Mesenchymal stem cell (in vitro differentiated cells and primary cell): ENCODE measurements around the gene CRTC1.

Source experiments
- DNase-seq: peaks from one replicate; pipeline ENCODE4 v3.0.0-alpha.2; 2013
- H2AFZ ChIP-seq: one replicate; pipeline ENCODE4 v1.6.1; 2013; ENCODE audit warnings: low read depth, mild to moderate bottlenecking, control low read depth, inconsistent platforms, low read length, moderate library complexity
- H2AK5ac ChIP-seq: 2 replicates; pipeline ENCODE4 v1.6.1; 2013; ENCODE audit warnings: low read length, moderate library complexity, mild to moderate bottlenecking, inconsistent platforms; ENCODE audit not compliant: severe bottlenecking
- H2BK120ac ChIP-seq: one replicate; pipeline ENCODE4 v1.6.1; 2013; ENCODE audit warnings: low read depth, mild to moderate bottlenecking, inconsistent platforms, low read length, moderate library complexity
- H2BK12ac ChIP-seq, 2 experiments: one replicate each; pipeline ENCODE4 v1.6.1; 2013; ENCODE audit warnings: inconsistent platforms in 2 of 2, low read length in 2 of 2, mild to moderate bottlenecking in 2 of 2, moderate library complexity in 2 of 2, control low read depth in 1 of 2
- H2BK15ac ChIP-seq: one replicate; pipeline ENCODE4 v1.6.1; 2013; ENCODE audit warnings: mild to moderate bottlenecking, low read depth, inconsistent platforms; ENCODE audit not compliant: poor library complexity, severe bottlenecking
- H2BK5ac ChIP-seq: 2 replicates; pipeline ENCODE4 v1.6.1; 2013; ENCODE audit warnings: low read depth, mild to moderate bottlenecking, low read length, control low read depth, inconsistent platforms; ENCODE audit not compliant: poor library complexity, severe bottlenecking
- H3K14ac ChIP-seq, 2 experiments: one replicate each; pipeline ENCODE4 v1.6.1; 2013; ENCODE audit warnings: inconsistent platforms in 2 of 2, low read length in 2 of 2, control low read depth in 1 of 2, mild to moderate bottlenecking in 1 of 2, moderate library complexity in 1 of 2
- H3K18ac ChIP-seq, 2 experiments: one replicate each; pipeline ENCODE4 v1.6.1; 2013; ENCODE audit warnings: inconsistent platforms in 2 of 2, low read length in 2 of 2, control low read depth in 1 of 2, low read depth in 1 of 2, mild to moderate bottlenecking in 1 of 2
- H3K23ac ChIP-seq, 2 experiments: one replicate each; pipeline ENCODE4 v1.6.1; 2013; ENCODE audit warnings: inconsistent platforms in 2 of 2, low read length in 2 of 2, mild to moderate bottlenecking in 2 of 2, moderate library complexity in 2 of 2, control low read depth in 1 of 2
- H3K27ac ChIP-seq: 2 replicates; pipeline ENCODE4 v1.5.1; 2013; ENCODE audit warnings: mild to moderate bottlenecking, moderate library complexity, low read length, control low read depth, inconsistent platforms; ENCODE audit not compliant: poor library complexity, severe bottlenecking
- H3K27me3 ChIP-seq, 2 experiments: 2 replicates each; pipeline versions ENCODE4 v1.6.1 to v1.7.0; 2013; ENCODE audit warnings: low read length in 2 of 2, mild to moderate bottlenecking in 2 of 2, moderate library complexity in 2 of 2, control low read depth in 1 of 2, inconsistent platforms in 1 of 2; ENCODE audit not compliant: control insufficient read depth in 1 of 2, insufficient read depth in 1 of 2
- H3K36me3 ChIP-seq, 2 experiments: 2 replicates each; pipeline versions ENCODE4 v1.6.1 to v1.7.0; 2013; ENCODE audit warnings: low read length in 2 of 2, control low read depth in 1 of 2, inconsistent platforms in 1 of 2, low read depth in 1 of 2, mild to moderate bottlenecking in 1 of 2; ENCODE audit not compliant: insufficient read depth in 2 of 2, control insufficient read depth in 1 of 2
- H3K4ac ChIP-seq, 2 experiments: one replicate each; pipeline ENCODE4 v1.6.1; 2013; ENCODE audit warnings: inconsistent platforms in 2 of 2, low read length in 2 of 2, mild to moderate bottlenecking in 2 of 2, moderate library complexity in 2 of 2, control low read depth in 1 of 2, low read depth in 1 of 2
- H3K4me1 ChIP-seq: 2 replicates; pipeline ENCODE4 v1.6.1; 2013; ENCODE audit warnings: low read depth, low read length, control low read depth; ENCODE audit not compliant: control insufficient read depth, insufficient read depth
- H3K4me2 ChIP-seq: 2 replicates; pipeline ENCODE4 v1.6.1; 2013; ENCODE audit warnings: low read length, mild to moderate bottlenecking, inconsistent platforms; ENCODE audit not compliant: poor library complexity, severe bottlenecking
- H3K4me3 ChIP-seq, 2 experiments: 2 replicates each; pipeline versions ENCODE4 v1.5.1 to v1.7.0; 2013; ENCODE audit warnings: low read length in 2 of 2, mild to moderate bottlenecking in 2 of 2, control low read depth in 1 of 2, low read depth in 1 of 2; ENCODE audit not compliant: insufficient read depth in 1 of 2
- H3K79me1 ChIP-seq: replicated peaks from 2 replicates; pipeline ENCODE4 v1.6.1; 2013; ENCODE audit warnings: mild to moderate bottlenecking, control low read depth, low read length, inconsistent platforms; ENCODE audit not compliant: poor library complexity, severe bottlenecking
- H3K9ac ChIP-seq: 2 replicates; pipeline ENCODE4 v1.7.0; 2013; ENCODE audit warnings: mild to moderate bottlenecking, low read length, moderate library complexity
- H3K9me3 ChIP-seq: 2 replicates; pipeline ENCODE4 v1.7.0; 2013; ENCODE audit warnings: mild to moderate bottlenecking, low read length; ENCODE audit not compliant: control insufficient read depth
- H4K8ac ChIP-seq: one replicate; pipeline ENCODE4 v1.6.1; 2013; ENCODE audit warnings: inconsistent platforms, mild to moderate bottlenecking, low read length, moderate library complexity
- H4K91ac ChIP-seq: one replicate; pipeline ENCODE4 v1.6.1; 2013; ENCODE audit warnings: mild to moderate bottlenecking, low read length, inconsistent platforms
- WGBS: methylation state at CpG from one replicate; pipeline ENCODE4 v1.1.7; 2013; ENCODE audit warnings: mixed read lengths; 5-methylcytosine and 5-hydroxymethylcytosine counted together

Gene CRTC1

GRCh38 chr19:18662972-18663732, 20.3 kb upstream of the CRTC1 start:
- H3K4me1 ChIP-seq = peaks cover 36% of the 10 kb centered on the region
- H3K4me2 ChIP-seq = no peak overlapping the region
- WGBS = 79% methylated on average over 15 of the region's 15 CpGs
- H2AFZ ChIP-seq = no peak overlapping the region
- no peak overlapping the region for H3K4me3 ChIP-seq
- no peaks in the 10 kb centered on the region for H3K9me3 ChIP-seq
- no peak for DNase-seq
- H3K36me3 ChIP-seq = peaks cover 7 to 30% of the 10 kb centered on the region in 2 experiments
- peaks cover 6% of the 10 kb centered on the region for H3K79me1 ChIP-seq
- H3K27me3 ChIP-seq = peaks cover 0 to 5% of the 10 kb centered on the region in 2 experiments
- no peak overlapping the region for H3K9ac ChIP-seq
- H4K8ac ChIP-seq = no peak overlapping the region
- H2AK5ac ChIP-seq = peak overlapping the region; percentile 50
- H3K23ac ChIP-seq = no peak overlapping the region
- H3K14ac ChIP-seq = peak overlapping the region in 1 of 2 experiments; percentile 35
- H2BK5ac ChIP-seq = no peak overlapping the region
- peak overlapping the region; percentile 27 to 43 for H2BK12ac ChIP-seq
- peak overlapping the region in 1 of 2 experiments; percentile 24 for H3K4ac ChIP-seq
- H2BK120ac ChIP-seq = no peak overlapping the region
- H3K18ac ChIP-seq = peak overlapping the region; percentile 28 to 77
- H3K27ac ChIP-seq = no peak overlapping the region
- H2BK15ac ChIP-seq = no peak overlapping the region
- H4K91ac ChIP-seq = peak overlapping the region; percentile 55

- Histone ChIP-seq H3K27ac (no peak overlapping the region), H2BK120ac (no peak overlapping the region), H3K14ac (no peak overlapping the region), H2AFZ (no peak overlapping the region), H3K4me1 (peaks cover 36% of the 10 kb centered on the region), H3K4me2 (no peak overlapping the region), H3K4me3 (no peak overlapping the region), H3K9me3 (no peaks in the 10 kb centered on the region), H3K9ac (no peak overlapping the region), H4K8ac (no peak overlapping the region), H2BK15ac (peak overlapping the region; percentile 12), H3K36me3 (peaks cover 12 to 39% of the 10 kb centered on the region in 2 experiments), H3K23ac (no peak overlapping the region), H2AK5ac (peak overlapping the region; percentile 8), H2BK5ac (no peak overlapping the region), H3K79me1 (peaks cover 6% of the 10 kb centered on the region), H3K4ac (no peak overlapping the region), H4K91ac (peak overlapping the region; percentile 19), H2BK12ac (peak overlapping the region in 1 of 2 experiments; percentile 14), H3K27me3 (no peaks in the 10 kb centered on the region), H3K18ac (peak overlapping the region in 1 of 2 experiments; percentile 4)
- no peak for DNase-seq
- 85% methylated on average over 13 of the region's 14 CpGs for WGBS
These were observed 19.4 kb upstream of the CRTC1 start for GRCh38 chr19:18663940-18664530.

- H3K4ac ChIP-seq = no peak overlapping the region
- H3K27me3 ChIP-seq = no peaks in the 10 kb centered on the region
- no peak overlapping the region for H3K18ac ChIP-seq
- H3K36me3 ChIP-seq = peaks cover 13 to 42% of the 10 kb centered on the region in 2 experiments
- 93% methylated on average over 22 of the region's 22 CpGs for WGBS
- H3K79me1 ChIP-seq = peaks cover 10% of the 10 kb centered on the region
- no peak overlapping the region for H4K8ac ChIP-seq
- H3K4me3 ChIP-seq = no peak overlapping the region
- no peak overlapping the region for H2AFZ ChIP-seq
- no peak for DNase-seq
- peak overlapping the region; percentile 37 for H2BK15ac ChIP-seq
- H3K4me2 ChIP-seq = no peak overlapping the region
- no peak overlapping the region for H4K91ac ChIP-seq
- H2AK5ac ChIP-seq = no peak overlapping the region
- H3K4me1 ChIP-seq = peaks cover 32% of the 10 kb centered on the region
- H3K9me3 ChIP-seq = no peaks in the 10 kb centered on the region
- no peak overlapping the region for H3K9ac ChIP-seq
- H3K23ac ChIP-seq = no peak overlapping the region
- no peak overlapping the region for H2BK5ac ChIP-seq
- no peak overlapping the region for H3K14ac ChIP-seq
- no peak overlapping the region for H2BK12ac ChIP-seq
- no peak overlapping the region for H2BK120ac ChIP-seq
- H3K27ac ChIP-seq = no peak overlapping the region
These were observed 17.7 kb upstream of the CRTC1 start for GRCh38 chr19:18665771-18666202.

- DNase-seq = no peak
- no peak overlapping the region for H3K4me3 ChIP-seq
- H3K9ac ChIP-seq = no peak overlapping the region
- H3K4me1 ChIP-seq = peaks cover 28% of the 10 kb centered on the region
- no peak overlapping the region for H2BK15ac ChIP-seq
- H3K79me1 ChIP-seq = peaks cover 9% of the 10 kb centered on the region
- no peak overlapping the region for H2BK120ac ChIP-seq
- no peak overlapping the region for H2AFZ ChIP-seq
- H2BK12ac ChIP-seq = peak overlapping the region in 1 of 2 experiments; percentile 6
- H3K36me3 ChIP-seq = peaks cover 13 to 48% of the 10 kb centered on the region in 2 experiments
- 87% methylated on average over 12 of the region's 12 CpGs for WGBS
- H4K8ac ChIP-seq = no peak overlapping the region
- no peak overlapping the region for H3K27ac ChIP-seq
- no peak overlapping the region for H2AK5ac ChIP-seq
- no peak overlapping the region for H2BK5ac ChIP-seq
- no peak overlapping the region for H3K4ac ChIP-seq
- H3K4me2 ChIP-seq = no peak overlapping the region
- H3K9me3 ChIP-seq = no peaks in the 10 kb centered on the region
- H4K91ac ChIP-seq = no peak overlapping the region
- no peak overlapping the region for H3K23ac ChIP-seq
- H3K27me3 ChIP-seq = no peaks in the 10 kb centered on the region
- H3K18ac ChIP-seq = no peak overlapping the region
- no peak overlapping the region for H3K14ac ChIP-seq
These were observed 17.2 kb upstream of the CRTC1 start for GRCh38 chr19:18666317-18666716.
